ENCODE measurements around the gene MNS1. TPM values are rescaled to one million over a fixed set of nuclear protein-coding genes. Genes with fewer than 3 reads are reported as not detected.
"Not testable (repeated sequence)": the region's sequence is repeated elsewhere in the genome, so short reads cannot be mapped to it uniquely, and the experiment has no call there.

MNS1 gene
- total and polyA plus RNA-seq, 2 experiments from 2014 or later = 2.9 to 3.6 TPM

GRCh38 chr15:56425276-56425675, 39.7 kb downstream of the MNS1 start:
- in situ Hi-C loops (cut with MboI) = no loop called here
- Histone ChIP-seq H3K27me3 (replicated peaks; ENCODE audit: insufficient read depth) (no peaks in the 10 kb centered on the region), H3K9ac (no peak overlapping the region), H2AFZ (no peak overlapping the region), H3K9me3 (ENCODE audit: low read depth) (no peaks in the 10 kb centered on the region), H3K4me3 (no peak overlapping the region), H3F3A (ENCODE audit: insufficient read depth) (no peaks in the 10 kb centered on the region), H3K79me2 (ENCODE audit: insufficient read depth) (no peaks in the 10 kb centered on the region), H3K4me2 (ENCODE audit: unreplicated experiment) (no peak overlapping the region), H3K27ac (no peak overlapping the region), H3K9me2 (ENCODE audit: insufficient read depth) (no peaks in the 10 kb centered on the region), H3K4me1 (ENCODE audit: insufficient read depth) (no peaks in the 10 kb centered on the region), H3K36me3 (ENCODE audit: low read depth) (no peaks in the 10 kb centered on the region), H4K20me1 (ENCODE audit: insufficient read depth) (no peaks in the 10 kb centered on the region)
- TF ChIP-seq EZH2phosphoT487 (IDR thresholded peaks at IDR 0.05; ENCODE audit: insufficient read depth, low read depth) (no peak), EZH2 (IDR thresholded peaks at IDR 0.05; ENCODE audit: insufficient read depth, poor library complexity, severe bottlenecking) (no peak)
- DNase-seq = no peak

- H3K36me3 ChIP-seq (ENCODE audit: low read depth); H3K27me3 ChIP-seq (replicated peaks; ENCODE audit: insufficient read depth); H4K20me1 ChIP-seq (ENCODE audit: insufficient read depth); H3K9me2 ChIP-seq (ENCODE audit: insufficient read depth); DNase-seq; in situ Hi-C loops (cut with MboI); H3K4me2 ChIP-seq (ENCODE audit: unreplicated experiment); H2AFZ ChIP-seq; H3K9me3 ChIP-seq (ENCODE audit: low read depth); H3F3A ChIP-seq (ENCODE audit: insufficient read depth); H3K79me2 ChIP-seq (ENCODE audit: insufficient read depth); H3K27ac ChIP-seq; H3K9ac ChIP-seq; H3K4me3 ChIP-seq; H3K4me1 ChIP-seq (ENCODE audit: insufficient read depth): not testable (repeated sequence)
- 44 to 57% methylated on average over 1 of the region's 1 CpG for WGBS, 2 experiments (ENCODE audit: low coverage in 1 of 2, low lambda C conversion rate in 2 of 2, missing lambda C conversion rate in 2 of 2)
Observed at GRCh38 chr15:56413114-56413733, 51.7 kb downstream of the MNS1 start.

DNA sequence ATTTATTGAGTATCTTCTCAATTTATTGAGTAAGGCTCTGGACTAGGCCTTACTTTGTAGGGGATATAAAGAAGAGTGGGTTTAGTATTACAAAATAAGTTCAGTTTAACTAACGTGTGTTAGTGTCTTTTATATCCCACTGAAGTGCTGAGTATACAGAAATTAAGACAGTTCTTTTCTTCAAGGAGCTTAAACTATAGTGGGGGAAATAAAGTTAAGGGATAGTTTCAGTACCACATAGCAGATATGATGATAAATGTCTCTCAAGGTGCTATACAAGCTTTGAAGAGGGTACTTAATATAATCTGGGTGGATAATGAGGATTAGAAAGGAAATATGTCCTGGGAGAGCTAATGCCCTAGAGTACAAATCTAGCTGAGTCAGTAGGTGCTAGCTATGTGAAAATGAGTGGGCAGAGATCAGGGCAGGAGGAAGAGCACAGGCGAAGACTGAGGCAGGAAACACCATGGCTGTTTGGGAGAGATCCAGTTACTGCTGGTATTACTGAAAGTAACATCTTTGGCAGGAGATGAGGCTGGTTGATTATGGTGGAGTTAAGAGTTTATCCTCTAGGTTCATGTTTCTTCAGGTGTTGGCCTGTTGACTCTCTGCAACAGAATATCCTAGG, 53.7 kb downstream of the MNS1 start:
- Histone ChIP-seq H3K79me2 (ENCODE audit: insufficient read depth) (no peaks in the 10 kb centered on the region), H3F3A (ENCODE audit: insufficient read depth) (no peaks in the 10 kb centered on the region), H3K36me3 (ENCODE audit: low read depth) (no peaks in the 10 kb centered on the region), H2AFZ (no peak overlapping the region), H3K27ac (no peak overlapping the region), H3K4me1 (ENCODE audit: insufficient read depth) (no peaks in the 10 kb centered on the region), H3K9me3 (ENCODE audit: low read depth) (no peaks in the 10 kb centered on the region), H3K27me3 (replicated peaks; ENCODE audit: insufficient read depth) (no peaks in the 10 kb centered on the region), H3K9ac (no peak overlapping the region), H3K4me2 (ENCODE audit: unreplicated experiment) (no peak overlapping the region), H3K4me3 (no peak overlapping the region), H4K20me1 (ENCODE audit: insufficient read depth) (no peaks in the 10 kb centered on the region), H3K9me2 (ENCODE audit: insufficient read depth) (no peaks in the 10 kb centered on the region)
- WGBS, 2 experiments (ENCODE audit: low coverage in 1 of 2, low lambda C conversion rate in 2 of 2, missing lambda C conversion rate in 2 of 2) = 73 to 78% methylated on average over 2 of the region's 2 CpGs
- TF ChIP-seq EZH2phosphoT487 (IDR thresholded peaks at IDR 0.05; ENCODE audit: insufficient read depth, low read depth) = no peak
- no peak for TF ChIP-seq EZH2 (IDR thresholded peaks at IDR 0.05; ENCODE audit: insufficient read depth, poor library complexity, severe bottlenecking)
- in situ Hi-C loops (cut with MboI) = no loop called here
- no peak for DNase-seq

DNA sequence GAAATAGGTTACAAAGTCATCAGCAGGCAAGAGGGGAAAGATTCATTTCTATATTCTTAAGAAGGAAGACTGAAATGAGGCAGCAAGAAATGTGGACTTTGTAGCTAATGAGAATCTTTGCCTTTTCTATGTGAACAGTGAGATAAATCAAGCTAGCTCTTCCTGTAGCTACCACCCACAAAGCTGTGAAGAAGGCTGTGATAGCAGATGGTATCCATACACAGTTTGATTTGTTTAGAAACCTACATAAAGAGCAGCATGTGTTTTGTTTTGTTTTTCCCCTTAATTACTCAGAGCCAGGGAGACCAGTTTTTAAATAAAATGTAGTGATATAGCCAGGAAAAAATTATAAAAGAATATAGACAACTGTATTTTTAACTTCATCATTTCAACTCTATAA, 54.2 kb downstream of the MNS1 start:
- Histone ChIP-seq H2AFZ (no peak overlapping the region), H3K27me3 (replicated peaks; ENCODE audit: insufficient read depth) (no peaks in the 10 kb centered on the region), H3K27ac (no peak overlapping the region), H3K9me2 (ENCODE audit: insufficient read depth) (no peaks in the 10 kb centered on the region), H4K20me1 (ENCODE audit: insufficient read depth) (no peaks in the 10 kb centered on the region), H3K9ac (no peak overlapping the region), H3F3A (ENCODE audit: insufficient read depth) (no peaks in the 10 kb centered on the region), H3K36me3 (ENCODE audit: low read depth) (no peaks in the 10 kb centered on the region), H3K4me3 (no peak overlapping the region), H3K9me3 (ENCODE audit: low read depth) (no peaks in the 10 kb centered on the region), H3K79me2 (ENCODE audit: insufficient read depth) (no peaks in the 10 kb centered on the region), H3K4me2 (ENCODE audit: unreplicated experiment) (no peak overlapping the region), H3K4me1 (ENCODE audit: insufficient read depth) (no peaks in the 10 kb centered on the region)
- no peak for TF ChIP-seq EZH2 (IDR thresholded peaks at IDR 0.05; ENCODE audit: insufficient read depth, poor library complexity, severe bottlenecking)
- TF ChIP-seq EZH2phosphoT487 (IDR thresholded peaks at IDR 0.05; ENCODE audit: insufficient read depth, low read depth) = no peak
- in situ Hi-C loops (cut with MboI) = no loop called here
- no peak for DNase-seq

DNA sequence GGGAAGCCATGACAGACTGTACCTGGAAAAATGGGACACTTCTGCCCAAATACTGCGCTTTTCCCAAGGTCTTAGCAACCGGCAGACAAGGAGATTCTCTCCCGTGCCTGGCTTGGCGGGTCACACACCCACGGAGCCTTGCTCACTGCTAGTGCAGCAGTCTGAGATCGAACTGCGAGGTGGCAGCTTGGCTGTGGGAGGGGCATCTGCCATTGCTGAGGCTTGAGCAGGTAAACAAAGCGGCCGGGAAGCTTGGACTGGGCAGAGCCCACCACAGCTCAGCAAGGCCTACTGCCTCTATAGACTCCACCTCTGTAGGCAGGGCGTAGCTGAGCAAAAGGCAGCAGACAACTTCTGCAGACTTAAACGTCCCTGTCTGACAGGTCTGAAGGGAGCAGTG, 65.7 kb downstream of the MNS1 start:
- H3K4me2 ChIP-seq (ENCODE audit: unreplicated experiment); H3K9me2 ChIP-seq (ENCODE audit: insufficient read depth); H3K79me2 ChIP-seq (ENCODE audit: insufficient read depth); H3K9me3 ChIP-seq (ENCODE audit: low read depth); H4K20me1 ChIP-seq (ENCODE audit: insufficient read depth); H3K27me3 ChIP-seq (replicated peaks; ENCODE audit: insufficient read depth); H3K4me1 ChIP-seq (ENCODE audit: insufficient read depth); H3F3A ChIP-seq (ENCODE audit: insufficient read depth); H3K9ac ChIP-seq; H3K4me3 ChIP-seq; H2AFZ ChIP-seq; in situ Hi-C loops (cut with MboI); DNase-seq; H3K36me3 ChIP-seq (ENCODE audit: low read depth); H3K27ac ChIP-seq: not testable (repeated sequence)
- WGBS, 2 experiments (ENCODE audit: low coverage in 1 of 2, low lambda C conversion rate in 2 of 2, missing lambda C conversion rate in 2 of 2) = 87% methylated on average over 11 of the region's 11 CpGs

DNA sequence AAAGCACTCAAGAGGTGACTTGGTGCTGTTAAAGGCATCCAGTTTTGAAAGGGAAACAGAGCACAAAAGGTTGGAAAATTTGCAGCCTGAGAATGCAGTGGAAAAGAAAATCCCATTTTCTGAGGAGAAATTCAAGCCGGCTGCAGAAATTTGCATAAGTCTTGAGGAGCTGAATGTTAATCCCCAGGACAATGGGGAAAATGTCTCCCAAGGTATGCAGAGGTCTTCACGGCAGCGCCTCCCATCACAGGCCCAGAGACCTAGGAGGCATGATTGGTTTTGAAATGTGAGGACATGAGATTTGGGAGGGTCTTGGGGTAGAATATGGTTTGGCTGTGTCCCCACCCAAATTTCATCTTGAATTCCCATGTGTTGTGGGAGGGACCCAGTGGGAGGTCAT, 67.6 kb downstream of the MNS1 start:
- H3K9me2 ChIP-seq (ENCODE audit: insufficient read depth); H3K4me2 ChIP-seq (ENCODE audit: unreplicated experiment); H3K9ac ChIP-seq; H3K79me2 ChIP-seq (ENCODE audit: insufficient read depth); in situ Hi-C loops (cut with MboI); H2AFZ ChIP-seq; H3F3A ChIP-seq (ENCODE audit: insufficient read depth); H3K4me1 ChIP-seq (ENCODE audit: insufficient read depth); DNase-seq; H3K27me3 ChIP-seq (replicated peaks; ENCODE audit: insufficient read depth); H3K4me3 ChIP-seq; H3K27ac ChIP-seq; H3K9me3 ChIP-seq (ENCODE audit: low read depth); H3K36me3 ChIP-seq (ENCODE audit: low read depth); H4K20me1 ChIP-seq (ENCODE audit: insufficient read depth): not testable (repeated sequence)
- WGBS, 2 experiments (ENCODE audit: low coverage in 1 of 2, low lambda C conversion rate in 2 of 2, missing lambda C conversion rate in 2 of 2) = 91 to 99% methylated on average over 3 of the region's 3 CpGs
